Stimulated activated CD8-positive, alpha-beta memory T cell treated with anti-CD3 and anti-CD28 coated beads, Interleukin-4, amount 100 ng/mL, for 1 hour (primary cell): ENCODE data around the gene SLC5A11.

Experiments used
- DNase-seq, 2 donors: peaks; one replicate each; pipeline ENCODE4 v3.0.0-alpha.2; 2020; ENCODE audit warnings: low read depth in 2 of 2, low spot score in 1 of 2

The SLC5A11 gene

GRCh38 chr16:24917236-24917635 is 71.5 kb downstream of the SLC5A11 start:
- no peak for DNase-seq

GRCh38 chr16:24917891-24918290 is 72.1 kb downstream of the SLC5A11 start:
- no peak for DNase-seq

GRCh38 chr16:24918641-24919040 is 72.9 kb downstream of the SLC5A11 start:
- no peak for DNase-seq

- DNase-seq, result no peak
Observed at GRCh38 chr16:24919536-24919935, 73.8 kb downstream of the SLC5A11 start.

GRCh38 chr16:24920568-24920967 is 74.8 kb downstream of the SLC5A11 start:
- DNase-seq, result no peak

- no peak for DNase-seq
Observed at GRCh38 chr16:24921229-24921628, 75.5 kb downstream of the SLC5A11 start.

DNA sequence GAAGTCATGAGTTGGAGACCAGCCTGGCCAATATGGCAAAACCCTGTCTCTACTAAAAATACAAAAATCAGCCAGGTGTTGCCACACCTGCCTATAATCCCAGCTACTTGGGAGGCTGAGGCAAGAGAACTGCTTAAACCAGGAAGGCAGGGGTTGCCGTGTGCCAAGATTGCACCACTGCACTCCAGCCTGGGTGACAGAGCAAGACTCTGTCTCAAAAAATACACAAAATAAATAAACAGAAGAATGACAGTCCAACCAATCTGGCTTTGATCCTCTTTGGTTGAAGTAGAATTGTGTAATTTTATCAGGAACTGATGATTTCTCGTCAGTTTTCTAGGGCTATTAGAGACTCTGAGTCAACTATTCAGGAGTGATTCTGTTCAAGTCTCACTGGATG is 79.4 kb downstream of the SLC5A11 start:
- DNase-seq, result no peak

DNA sequence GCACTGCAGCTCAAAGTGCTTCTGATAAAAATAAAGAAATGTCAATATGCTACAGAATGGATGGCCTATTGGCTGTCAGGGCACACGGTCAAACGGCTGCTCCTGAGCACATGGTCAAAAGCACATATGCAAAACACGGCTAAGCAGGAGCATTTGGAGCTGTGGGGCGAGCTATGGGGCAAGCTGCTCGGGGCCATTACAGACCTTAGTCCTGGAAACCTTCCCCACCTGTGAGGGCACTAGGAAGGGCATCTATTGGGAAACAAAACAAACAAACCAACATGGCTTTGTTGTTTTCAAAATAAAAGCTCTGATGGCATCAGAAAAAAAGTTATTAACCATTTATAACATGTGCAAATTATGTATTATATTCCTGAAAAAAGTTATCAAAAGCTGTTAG is 83.6 kb downstream of the SLC5A11 start:
- no peak for DNase-seq

DNA sequence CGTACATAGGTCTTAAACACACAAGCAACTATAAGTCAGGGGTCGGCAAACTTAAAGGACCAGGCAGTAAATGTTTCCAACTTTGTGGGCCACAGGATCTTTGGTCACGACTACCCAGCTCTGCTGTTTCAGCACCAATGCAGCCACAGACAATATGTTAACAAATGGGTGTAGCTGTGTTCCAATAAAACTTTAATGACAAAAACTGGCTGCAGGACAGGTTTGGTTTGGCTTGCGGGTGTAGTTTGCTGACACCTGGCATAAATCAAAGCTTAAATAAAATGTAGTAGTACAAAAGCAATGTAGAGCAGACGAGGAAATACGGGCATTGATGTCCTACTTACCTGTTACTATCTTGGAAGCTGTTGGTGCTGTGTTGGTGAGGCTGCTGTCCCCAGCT is 84.7 kb downstream of the SLC5A11 start:
- no peak for DNase-seq

DNA sequence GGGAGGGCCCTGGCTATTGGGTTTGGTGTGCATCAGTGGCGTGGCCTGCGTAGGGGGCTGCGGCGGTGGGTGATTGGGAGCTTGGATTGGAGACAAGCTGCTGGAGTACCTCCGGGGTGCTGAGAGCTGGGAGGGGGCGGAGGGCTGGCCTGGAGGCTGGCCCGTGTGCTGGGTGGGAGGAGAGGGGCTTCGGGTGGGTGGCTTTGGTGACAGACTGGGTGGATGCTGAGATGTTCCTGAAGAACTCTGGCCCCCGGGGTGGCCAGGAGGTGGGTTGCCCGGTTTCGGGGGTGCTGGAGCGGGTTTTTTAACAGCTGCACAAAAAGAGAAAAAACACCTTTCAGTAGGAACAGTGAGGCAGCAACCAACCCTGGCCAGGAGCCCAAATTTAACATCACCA is 85.3 kb downstream of the SLC5A11 start:
- DNase-seq, result no peak

- no peak for DNase-seq
Observed at GRCh38 chr16:24935336-24935735, 89.6 kb downstream of the SLC5A11 start.

- no peak for DNase-seq
Observed at GRCh38 chr16:24936151-24936550, 90.4 kb downstream of the SLC5A11 start.

- DNase-seq, result no peak
Observed at GRCh38 chr16:24939224-24939623, 93.5 kb downstream of the SLC5A11 start.

GRCh38 chr16:24939738-24940137 is 94.0 kb downstream of the SLC5A11 start:
- no peak for DNase-seq

- DNase-seq, result no peak
Observed at GRCh38 chr16:24943471-24943870, 97.7 kb downstream of the SLC5A11 start.

GRCh38 chr16:24944206-24944605 is 98.4 kb downstream of the SLC5A11 start:
- no peak for DNase-seq

DNA sequence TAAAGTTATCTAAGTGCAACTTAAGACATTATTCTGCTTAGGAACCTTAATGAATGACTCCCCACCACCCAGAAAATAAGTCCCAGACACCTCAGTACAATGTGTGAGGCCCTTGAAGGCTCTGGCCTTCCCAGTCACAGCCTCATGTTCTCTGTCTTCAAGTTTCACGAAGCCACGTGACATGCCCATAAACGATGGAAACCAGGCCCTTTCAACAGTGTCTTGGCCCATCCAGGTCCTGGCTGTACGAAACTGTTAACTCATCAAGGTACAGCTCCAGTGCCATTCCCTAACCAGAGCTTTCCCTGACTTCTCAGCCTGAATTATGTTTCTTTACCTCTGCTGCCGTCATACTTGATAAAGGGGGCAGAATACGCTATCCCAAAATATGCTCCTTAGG is 100.4 kb downstream of the SLC5A11 start:
- no peak for DNase-seq

DNA sequence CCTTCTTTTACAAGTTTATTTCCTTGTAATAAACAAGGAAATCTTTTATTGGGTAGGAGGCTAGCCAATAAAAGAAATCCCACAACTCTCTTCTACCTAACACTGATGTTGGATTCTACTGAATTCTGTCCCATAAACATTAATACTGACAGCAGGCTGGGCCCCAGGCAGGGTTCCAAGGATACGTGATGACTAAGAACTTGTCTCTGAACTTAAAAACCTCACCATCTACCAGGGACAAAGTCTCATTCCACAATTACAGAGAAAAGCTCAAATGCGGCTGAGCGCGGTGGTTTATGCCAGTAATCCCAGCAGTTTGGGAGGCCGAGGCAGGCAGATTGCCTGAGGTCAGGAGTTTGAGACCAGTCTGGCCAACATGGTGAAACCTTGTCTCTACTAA is 104.5 kb downstream of the SLC5A11 start:
- no peak for DNase-seq

- no peak for DNase-seq
Observed at GRCh38 chr16:24953306-24953705, 107.5 kb downstream of the SLC5A11 start.

- no peak for DNase-seq
Observed at GRCh38 chr16:24953721-24954120, 108.0 kb downstream of the SLC5A11 start.

DNA sequence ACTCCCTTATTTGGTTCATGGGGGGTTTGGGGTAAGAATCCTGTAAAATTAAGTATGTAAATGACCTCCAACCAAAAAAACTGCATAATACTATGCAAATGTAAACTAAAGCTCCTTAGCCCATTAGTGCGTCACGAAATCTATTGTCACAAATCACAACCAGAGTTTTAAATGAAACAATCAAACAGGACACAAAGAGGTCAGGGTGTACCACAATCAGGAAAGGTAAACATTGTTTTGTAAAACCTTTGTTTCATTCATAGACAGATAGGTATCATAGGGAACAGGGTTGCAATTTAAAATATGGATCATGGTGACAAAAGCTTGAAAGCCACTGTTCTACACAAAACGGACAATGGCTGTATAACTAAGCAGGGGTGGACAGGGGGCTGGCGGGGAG is 108.4 kb downstream of the SLC5A11 start:
- no peak for DNase-seq

DNA sequence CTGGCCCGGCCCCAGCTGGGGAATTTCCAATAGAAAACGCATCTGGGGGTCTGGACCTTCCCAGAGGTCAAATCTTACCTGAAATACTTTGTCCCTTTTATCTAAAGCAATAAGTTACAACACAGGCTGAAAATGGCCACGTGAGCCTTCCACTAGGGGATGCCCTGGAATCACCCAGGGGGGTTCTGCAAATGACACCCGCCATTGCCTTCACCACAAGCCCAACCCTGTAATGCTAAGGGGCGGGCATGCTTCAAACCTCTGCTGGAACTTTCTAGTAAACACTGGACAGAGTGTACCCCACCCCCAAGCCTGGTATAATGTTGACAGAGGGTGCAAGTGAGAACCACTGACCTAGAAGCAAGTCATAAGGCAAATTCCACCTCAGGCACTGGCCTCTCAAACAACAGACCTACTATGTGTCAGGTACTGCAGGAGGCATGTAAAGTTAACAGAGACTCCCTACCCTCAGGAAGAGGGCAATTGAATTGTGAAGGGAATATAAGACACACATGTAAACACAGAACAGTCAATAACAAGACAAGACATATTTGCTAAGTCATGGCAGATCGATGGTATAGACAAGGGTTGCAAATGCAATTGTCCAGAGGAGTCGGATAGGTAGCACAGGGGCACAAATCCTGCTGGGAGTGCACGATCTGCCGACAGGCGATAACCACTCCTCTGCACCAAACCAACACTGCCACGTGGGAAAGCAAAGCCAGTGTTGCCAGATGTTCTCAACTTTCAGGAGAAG is 110.4 kb downstream of the SLC5A11 start:
- DNase-seq, result no peak

DNA sequence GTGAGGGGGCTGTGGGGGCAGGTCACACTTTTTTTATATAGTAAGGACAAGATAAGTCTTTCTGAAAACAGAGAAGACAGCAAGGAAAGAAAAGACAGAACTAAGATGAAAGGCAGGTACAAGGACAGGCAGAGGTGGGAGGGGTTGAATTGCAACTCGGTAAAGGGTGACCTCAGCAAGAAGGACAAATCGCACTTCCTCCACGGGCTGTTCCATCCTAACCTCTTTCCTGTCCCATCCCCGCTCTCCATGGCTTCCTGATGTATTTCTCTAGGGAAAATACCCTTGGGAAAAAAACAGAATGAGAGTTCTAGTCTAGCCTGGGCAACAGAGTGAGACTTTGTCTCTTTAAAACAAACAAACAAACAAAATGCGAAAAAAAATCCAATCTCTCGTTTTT is 112.1 kb downstream of the SLC5A11 start:
- no peak for DNase-seq
